Spleen (tissue), 7 donors: ENCODE data around the gene CXCL1.

Experiments
- CTCF ChIP-seq, 11 experiments: fragments of 200-600 bp in 7 of 11; fragments of 450-650 bp in 4 of 11; sonication (generic) in 4 of 11; IDR thresholded peaks in 8 of 11; conservative IDR thresholded peaks in 3 of 11; 1 replicate in 7 of 11; 2 replicates in 4 of 11; pipeline versions ENCODE4 v1.4.0 to v1.8.0; 2016 to 2021; ENCODE audit warnings: antibody characterized with exemption in 11 of 11, inconsistent platforms in 4 of 11, mild to moderate bottlenecking in 1 of 11
- POLR2A ChIP-seq, 3 donors: fragments of 450-650 bp; IDR thresholded peaks; one replicate each; pipeline ENCODE4 v1.5.1; 2017; ENCODE audit warnings: antibody characterized with exemption in 3 of 3, mild to moderate bottlenecking in 1 of 3
- POLR2AphosphoS5 ChIP-seq, 3 donors: sonication (generic); formaldehyde crosslinking; IDR thresholded peaks; one replicate each; pipeline ENCODE4 v1.5.1; 2017; ENCODE audit warnings: antibody characterized with exemption in 3 of 3
- donor health status: DM: no; HTN: no; CAD: no; lungs with moderate emphysema.
- donor health status: DM: no; HTN: no; CAD: no.
- donor health status: DM: no; HTN: no; CAD: no.

- TF ChIP-seq CTCF (IDR thresholded peaks at IDR 0.05 in 8 of 11, conservative IDR thresholded peaks at IDR 0.05 in 3 of 11) (no peak), POLR2A (IDR thresholded peaks at IDR 0.05) (no peak), POLR2AphosphoS5 (IDR thresholded peaks at IDR 0.05) (no peak)
Observed at GRCh38 chr4:73839715-73840114, 29.5 kb upstream of the CXCL1 start.
